Upper lobe of right lung (tissue), 1 donor: ENCODE data around the gene VPS13D. TPM values are rescaled to one million over a fixed set of nuclear protein-coding genes. Genes with fewer than 3 reads are reported as not detected.
"Not testable (repeated sequence)": the region's sequence is repeated elsewhere in the genome, so short reads cannot be mapped to it uniquely, and the experiment has no call there.

ENCODE experiments used
- ATAC-seq: fragments of 200-7000 bp; cut with Tn5 transposase; one replicate; pipeline ENCODE4 v1.9.1; 2020; ENCODE audit warnings: mild to moderate bottlenecking, moderate library complexity
- DNase-seq: peaks from one replicate; pipeline ENCODE4 v3.0.0-alpha.2; 2020
- H3K27ac ChIP-seq: fragments of 200-600 bp; one replicate; pipeline ENCODE4 v1.8.0; 2022
- H3K27me3 ChIP-seq: fragments of 200-600 bp; one replicate; pipeline ENCODE4 v1.8.0; 2022; ENCODE audit warnings: mild to moderate bottlenecking
- H3K36me3 ChIP-seq: fragments of 200-600 bp; one replicate; pipeline ENCODE4 v1.8.0; 2022
- H3K4me1 ChIP-seq: fragments of 200-600 bp; one replicate; pipeline ENCODE4 v1.8.0; 2022
- H3K4me3 ChIP-seq: fragments of 200-600 bp; one replicate; pipeline ENCODE4 v1.8.0; 2022; ENCODE audit warnings: mild to moderate bottlenecking
- H3K9me3 ChIP-seq: fragments of 200-600 bp; one replicate; pipeline ENCODE4 v1.8.0; 2022
- intact Hi-C: fragments of 100-400 bp; cut with DNase I; formaldehyde crosslinking; loops from one replicate; pipeline ENCODE4 v1.11.0; 2022
- total RNA-seq: library from RNA; stranded (reverse); fragmentation: NEBNext Ultra II Directional; extraction: Animal tissue kit (Norgen Biotek cat#: 25700); gene quantifications from one replicate; pipeline ENCODE4 v1.2.1, GENCODE V29; 2021
- TF ChIP-seq, protein P1 (sequence below): fragments of 200-600 bp; IDR thresholded peaks from one replicate; pipeline ENCODE4 v1.8.0; 2022; ENCODE audit warnings: antibody characterized with exemption
- donor health status: DM: no; HTN: yes; CAD: no; lungs with severe emphysema.

The VPS13D gene
- total RNA-seq, 1 donor from 2014 or later = 74.7 TPM

DNA sequence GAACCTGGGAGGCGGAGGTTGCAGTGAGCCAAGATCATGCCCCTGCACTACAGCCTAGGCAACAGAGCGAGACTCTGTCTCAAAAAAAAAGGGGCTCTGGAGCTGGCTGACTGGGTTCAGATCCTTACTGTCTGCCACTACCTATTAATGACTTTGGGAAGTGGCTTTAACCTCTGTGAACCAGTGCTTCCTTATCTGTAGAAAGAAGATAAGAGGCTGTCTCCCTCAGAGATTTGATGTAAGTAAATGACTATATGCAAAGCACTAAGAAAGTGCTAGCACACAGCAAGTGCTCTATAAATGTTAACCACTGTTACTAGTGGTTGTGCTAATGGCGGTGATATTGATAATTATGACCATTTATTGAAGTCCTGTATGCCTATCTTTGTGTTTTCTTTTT lies 94.6 kb downstream of the VPS13D start:
- intact Hi-C loops = no loop called here

GRCh38 chr1:12324973-12325372 lies 95.1 kb downstream of the VPS13D start:
- H3K4me1 ChIP-seq, DNase-seq, H3K27me3 ChIP-seq, H3K9me3 ChIP-seq, H3K27ac ChIP-seq, H3K4me3 ChIP-seq, ATAC-seq, intact Hi-C loops: not testable (repeated sequence)
- peaks cover 81% of the 10 kb centered on the region for H3K36me3 ChIP-seq

More for the DNA sequence above, 94.6 kb downstream of the VPS13D start:
- Histone ChIP-seq H3K4me1 (peaks cover 7% of the 10 kb centered on the region), H3K36me3 (peaks cover 81% of the 10 kb centered on the region), H3K27ac (no peak overlapping the region), H3K4me3 (no peak overlapping the region), H3K9me3 (no peaks in the 10 kb centered on the region), H3K27me3 (no peaks in the 10 kb centered on the region)
- DNase-seq (no peak), ATAC-seq (no peak)
- TF ChIP-seq, protein P1, sequence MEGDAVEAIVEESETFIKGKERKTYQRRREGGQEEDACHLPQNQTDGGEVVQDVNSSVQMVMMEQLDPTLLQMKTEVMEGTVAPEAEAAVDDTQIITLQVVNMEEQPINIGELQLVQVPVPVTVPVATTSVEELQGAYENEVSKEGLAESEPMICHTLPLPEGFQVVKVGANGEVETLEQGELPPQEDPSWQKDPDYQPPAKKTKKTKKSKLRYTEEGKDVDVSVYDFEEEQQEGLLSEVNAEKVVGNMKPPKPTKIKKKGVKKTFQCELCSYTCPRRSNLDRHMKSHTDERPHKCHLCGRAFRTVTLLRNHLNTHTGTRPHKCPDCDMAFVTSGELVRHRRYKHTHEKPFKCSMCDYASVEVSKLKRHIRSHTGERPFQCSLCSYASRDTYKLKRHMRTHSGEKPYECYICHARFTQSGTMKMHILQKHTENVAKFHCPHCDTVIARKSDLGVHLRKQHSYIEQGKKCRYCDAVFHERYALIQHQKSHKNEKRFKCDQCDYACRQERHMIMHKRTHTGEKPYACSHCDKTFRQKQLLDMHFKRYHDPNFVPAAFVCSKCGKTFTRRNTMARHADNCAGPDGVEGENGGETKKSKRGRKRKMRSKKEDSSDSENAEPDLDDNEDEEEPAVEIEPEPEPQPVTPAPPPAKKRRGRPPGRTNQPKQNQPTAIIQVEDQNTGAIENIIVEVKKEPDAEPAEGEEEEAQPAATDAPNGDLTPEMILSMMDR = no peak

GRCh38 chr1:12326986-12327385 lies 97.2 kb downstream of the VPS13D start:
- no peaks in the 10 kb centered on the region for H3K4me1 ChIP-seq

GRCh38 chr1:12327566-12327965 lies 97.7 kb downstream of the VPS13D start:
- Histone ChIP-seq H3K4me3 (no peak overlapping the region), H3K9me3 (no peaks in the 10 kb centered on the region), H3K27ac (no peak overlapping the region), H3K36me3 (peaks cover 81% of the 10 kb centered on the region), H3K4me1 (no peaks in the 10 kb centered on the region), H3K27me3 (no peaks in the 10 kb centered on the region)
- TF ChIP-seq, protein P1 = no peak
- DNase-seq (no peak), ATAC-seq (no peak)
- intact Hi-C loops = no loop called here

More at GRCh38 chr1:12326986-12327385, 97.2 kb downstream of the VPS13D start:
- H3K9me3 ChIP-seq = no peaks in the 10 kb centered on the region
- H3K27me3 ChIP-seq = no peaks in the 10 kb centered on the region
- no peak overlapping the region for H3K4me3 ChIP-seq
- intact Hi-C loops = no loop called here
- peaks cover 81% of the 10 kb centered on the region for H3K36me3 ChIP-seq
- H3K27ac ChIP-seq = no peak overlapping the region
- TF ChIP-seq, protein P1 = no peak
- ATAC-seq = no peak
- no peak for DNase-seq

- intact Hi-C loops = no loop called here
These were observed 103.4 kb downstream of the VPS13D start for GRCh38 chr1:12333036-12333785.

GRCh38 chr1:12335815-12336214 lies 106.0 kb downstream of the VPS13D start:
- DNase-seq (no peak), ATAC-seq (no peak)
- intact Hi-C loops = no loop called here
- H3K4me1 ChIP-seq = peaks cover 15% of the 10 kb centered on the region
- TF ChIP-seq, protein P1 = no peak
- no peaks in the 10 kb centered on the region for H3K9me3 ChIP-seq
- peaks cover 61% of the 10 kb centered on the region for H3K36me3 ChIP-seq
- H3K27me3 ChIP-seq = no peaks in the 10 kb centered on the region
- H3K4me3 ChIP-seq = no peak overlapping the region
- no peak overlapping the region for H3K27ac ChIP-seq

More at GRCh38 chr1:12333036-12333785, 103.4 kb downstream of the VPS13D start:
- Histone ChIP-seq H3K27me3 (no peaks in the 10 kb centered on the region), H3K27ac (no peak overlapping the region), H3K4me3 (no peak overlapping the region), H3K9me3 (no peaks in the 10 kb centered on the region), H3K36me3 (peaks cover 87% of the 10 kb centered on the region), H3K4me1 (peaks cover 5% of the 10 kb centered on the region)
- no peak for DNase-seq
- TF ChIP-seq, protein P1 = no peak
- ATAC-seq = no peak
